ENCODE data around the gene ARID3C. TPM values are rescaled to one million over a fixed set of nuclear protein-coding genes. Genes with fewer than 3 reads are reported as not detected.

The ARID3C gene
- total RNA-seq, 1 experiment from 2014 or later: 0.33 TPM

- intact Hi-C loops (cut with micrococcal nuclease; ENCODE audit: unreplicated experiment): no loop called here
- in situ Hi-C loops (cut with HindIII; ENCODE audit: low pct_unique_long_range_greater_than_20kb, low sequenced_read_pairs): no loop called here
- CTCF ChIA-PET: no interaction called here
- no peak for TF ChIP-seq POLR2AphosphoS5 (IDR thresholded peaks at IDR 0.05; ENCODE audit: low read depth, low read length)
- TF ChIP-seq REST (IDR thresholded peaks at IDR 0.05; ENCODE audit: insufficient read depth in 1 of 2, low read depth in 2 of 2, low read length in 1 of 2): no peak
- no peak for TF ChIP-seq CTCF (IDR thresholded peaks at IDR 0.05)
- no peak for TF ChIP-seq TCF7L2 (IDR thresholded peaks at IDR 0.05; ENCODE audit: low read depth, low read length)
- TF ChIP-seq SIN3A (IDR thresholded peaks at IDR 0.05; ENCODE audit: borderline replicate concordance, insufficient read depth, low read depth, low read length): no peak
- Histone ChIP-seq H3K36me3 (ENCODE audit: control insufficient read depth, insufficient read depth, low read length) (no peaks in the 10 kb centered on the region), H3K9me3 (ENCODE audit: control insufficient read depth, insufficient read depth, low read depth, low read length) (no peaks in the 10 kb centered on the region), H3K27ac (ENCODE audit: low read length) (peak overlapping the region; percentile 93), H3K4me1 (ENCODE audit: control insufficient read depth, insufficient read depth, low read length) (peaks cover 32% of the 10 kb centered on the region), H3K4me3 (ENCODE audit: low read depth in 2 of 2, low read length in 2 of 2) (peak overlapping the region; percentile 73 to 84), H3K27me3 (ENCODE audit: control insufficient read depth, insufficient read depth, low read length) (no peaks in the 10 kb centered on the region)
- DNase-seq (ENCODE audit: low read depth, low spot score) (no peak), ATAC-seq (no peak)
- BruUV-seq (replicated peaks): no TSS peak
- POLR2A ChIA-PET: no interaction called here
Measured at GRCh38 chr9:34647651-34648050, 18.8 kb upstream of the ARID3C start.

GRCh38 chr9:34647084-34647403 lies 18.2 kb upstream of the ARID3C start:
- Histone ChIP-seq H3K9me3 (ENCODE audit: control insufficient read depth, insufficient read depth, low read depth, low read length) (no peaks in the 10 kb centered on the region), H3K27ac (ENCODE audit: low read length) (peak overlapping the region; percentile 93), H3K4me1 (ENCODE audit: control insufficient read depth, insufficient read depth, low read length) (peaks cover 27% of the 10 kb centered on the region), H3K36me3 (ENCODE audit: control insufficient read depth, insufficient read depth, low read length) (no peaks in the 10 kb centered on the region), H3K4me3 (ENCODE audit: low read depth in 2 of 2, low read length in 2 of 2) (peak overlapping the region; percentile 73 to 84), H3K27me3 (ENCODE audit: control insufficient read depth, insufficient read depth, low read length) (no peaks in the 10 kb centered on the region)
- BruUV-seq (replicated peaks): no TSS peak
- ChIA-PET CTCF (interaction anchor here (0.8 to 1.3 kb wide), 5 partner anchors 9 to 56 kb away, joined by 4 to 8 read pairs (median 4); partner anchors contain the start of gene SIGMAR1), POLR2A (no interaction called here)
- intact Hi-C loops (cut with micrococcal nuclease; ENCODE audit: unreplicated experiment) (no loop called here), in situ Hi-C loops (cut with HindIII; ENCODE audit: low pct_unique_long_range_greater_than_20kb, low sequenced_read_pairs) (no loop called here)
- no peak for TF ChIP-seq SIN3A (IDR thresholded peaks at IDR 0.05; ENCODE audit: borderline replicate concordance, insufficient read depth, low read depth, low read length)
- no peak for TF ChIP-seq REST (IDR thresholded peaks at IDR 0.05; ENCODE audit: insufficient read depth in 1 of 2, low read depth in 2 of 2, low read length in 1 of 2)
- ATAC-seq: peak; percentile 29
- no peak for DNase-seq (ENCODE audit: low read depth, low spot score)
